Measurements from ENCODE around the gene SERF1B.
"Not testable (repeated sequence)": the region's sequence is repeated elsewhere in the genome, so short reads cannot be mapped to it uniquely, and the experiment has no call there.

Gene SERF1B

GRCh38 chr5:70025106-70025844 lies at the start of gene SERF1B:
Gene SERF1B (plus strand): TSS chr5:70025251. CDS start chr5:70025452, 201 bp downstream.
- not testable (repeated sequence) for DNase-seq

- not testable (repeated sequence) for DNase-seq
These were observed 33.3 kb upstream of the SERF1B start for GRCh38 chr5:69991713-69992112.

GRCh38 chr5:69995535-69995934 lies 29.5 kb upstream of the SERF1B start:
- not testable (repeated sequence) for DNase-seq

GRCh38 chr5:70020660-70021059 lies 4.4 kb upstream of the SERF1B start:
- DNase-seq: not testable (repeated sequence)

GRCh38 chr5:70025845-70026145 lies 744 bp downstream of the SERF1B start:
- not testable (repeated sequence) for DNase-seq

GRCh38 chr5:70031204-70031603 lies 6.2 kb downstream of the SERF1B start:
- not testable (repeated sequence) for DNase-seq

- DNase-seq: not testable (repeated sequence)
These were observed 16.4 kb downstream of the SERF1B start for GRCh38 chr5:70041411-70041810.

- DNase-seq: not testable (repeated sequence)
These were observed 24.7 kb downstream of the SERF1B start for GRCh38 chr5:70049790-70050142.

- not testable (repeated sequence) for DNase-seq
These were observed 31.4 kb downstream of the SERF1B start for GRCh38 chr5:70056289-70056942.

- DNase-seq: not testable (repeated sequence)
These were observed 32.1 kb downstream of the SERF1B start for GRCh38 chr5:70057140-70057539.

GRCh38 chr5:70077632-70078031 lies 52.6 kb downstream of the SERF1B start:
- DNase-seq: not testable (repeated sequence)

GRCh38 chr5:70088907-70089464 lies 63.9 kb downstream of the SERF1B start:
- DNase-seq: not testable (repeated sequence)

GRCh38 chr5:70091776-70092175 lies 66.7 kb downstream of the SERF1B start:
- DNase-seq: not testable (repeated sequence)
